Measurements from ENCODE around the gene CNNM2.

DNA sequence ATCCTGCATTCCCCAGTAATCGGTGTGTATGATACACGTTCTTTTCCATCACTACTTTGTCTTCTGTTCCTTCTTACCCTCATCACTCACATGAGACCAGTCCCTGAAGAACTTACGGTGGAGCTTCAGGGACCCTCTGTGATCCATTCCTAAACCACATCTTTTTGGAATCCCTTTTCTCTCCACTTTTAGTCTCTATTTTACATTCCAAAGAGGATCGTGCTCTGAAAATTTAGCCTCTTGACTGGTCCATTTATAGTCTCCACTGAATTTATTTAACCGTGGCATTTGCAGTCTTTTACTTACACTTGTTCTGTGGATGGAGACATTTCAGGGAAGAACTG lies 165.9 kb downstream of the CNNM2 start:
- TF ChIP-seq, protein P1, sequence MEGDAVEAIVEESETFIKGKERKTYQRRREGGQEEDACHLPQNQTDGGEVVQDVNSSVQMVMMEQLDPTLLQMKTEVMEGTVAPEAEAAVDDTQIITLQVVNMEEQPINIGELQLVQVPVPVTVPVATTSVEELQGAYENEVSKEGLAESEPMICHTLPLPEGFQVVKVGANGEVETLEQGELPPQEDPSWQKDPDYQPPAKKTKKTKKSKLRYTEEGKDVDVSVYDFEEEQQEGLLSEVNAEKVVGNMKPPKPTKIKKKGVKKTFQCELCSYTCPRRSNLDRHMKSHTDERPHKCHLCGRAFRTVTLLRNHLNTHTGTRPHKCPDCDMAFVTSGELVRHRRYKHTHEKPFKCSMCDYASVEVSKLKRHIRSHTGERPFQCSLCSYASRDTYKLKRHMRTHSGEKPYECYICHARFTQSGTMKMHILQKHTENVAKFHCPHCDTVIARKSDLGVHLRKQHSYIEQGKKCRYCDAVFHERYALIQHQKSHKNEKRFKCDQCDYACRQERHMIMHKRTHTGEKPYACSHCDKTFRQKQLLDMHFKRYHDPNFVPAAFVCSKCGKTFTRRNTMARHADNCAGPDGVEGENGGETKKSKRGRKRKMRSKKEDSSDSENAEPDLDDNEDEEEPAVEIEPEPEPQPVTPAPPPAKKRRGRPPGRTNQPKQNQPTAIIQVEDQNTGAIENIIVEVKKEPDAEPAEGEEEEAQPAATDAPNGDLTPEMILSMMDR (IDR thresholded peaks at IDR 0.05; ENCODE audit: insufficient read depth, low read length, poor library complexity, severe bottlenecking): no peak
- no peak for TF ChIP-seq EZH2phosphoT487 (conservative IDR thresholded peaks at IDR 0.05; ENCODE audit: low read length)

Data from SU-DHL-6 (cell line).